HuH-7.5 (cell line): ENCODE measurements around the gene SLC4A2.
A peak's percentile ranks its signal among the peaks of the same experiment; 100 is the strongest.

Experiments
- DNase-seq: peaks from one replicate; pipeline ENCODE4 v3.0.0; 2011; ENCODE audit warnings: low spot score

The SLC4A2 gene

DNA sequence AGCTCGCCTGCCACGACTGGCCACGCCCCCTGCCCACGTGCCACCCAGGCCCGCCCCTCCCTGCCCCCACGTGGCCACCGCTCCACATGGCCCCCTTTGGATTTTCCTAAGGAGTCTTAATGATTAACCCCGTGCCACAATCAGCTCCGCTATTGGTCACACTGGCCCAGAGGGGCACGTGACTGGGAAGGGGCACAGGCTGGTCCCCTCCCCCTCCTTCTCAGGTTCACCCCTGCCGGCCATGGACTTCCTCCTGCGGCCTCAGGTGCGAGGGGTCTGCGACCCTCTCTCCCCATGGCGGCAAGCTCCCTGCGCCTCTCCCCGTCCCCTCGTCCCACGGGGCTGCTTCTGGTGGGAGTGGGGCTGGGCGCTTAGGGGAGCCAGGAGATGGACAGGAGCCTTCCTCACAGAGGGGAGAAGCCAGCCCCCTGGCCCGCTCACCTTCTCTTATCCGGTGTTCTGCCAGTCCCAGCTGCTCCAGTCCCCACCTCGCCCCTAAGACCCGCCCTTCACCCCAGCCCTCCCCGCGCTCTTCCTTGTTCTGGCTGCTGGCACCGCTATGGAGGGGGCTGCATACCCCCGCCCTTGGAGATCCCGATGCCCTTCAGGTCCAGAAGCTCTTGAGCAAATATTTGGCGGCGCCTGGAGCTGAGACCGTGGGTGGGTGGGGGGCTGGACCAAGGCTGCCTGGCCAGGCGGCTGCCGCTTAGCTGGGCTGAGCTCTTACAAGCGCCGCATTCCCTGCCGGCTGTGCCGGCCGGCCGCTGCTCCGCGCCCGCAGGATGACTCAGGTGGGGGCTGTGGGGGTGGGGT lies 3.2 kb downstream of the SLC4A2 start:
- DNase-seq: peak; percentile 99

DNA sequence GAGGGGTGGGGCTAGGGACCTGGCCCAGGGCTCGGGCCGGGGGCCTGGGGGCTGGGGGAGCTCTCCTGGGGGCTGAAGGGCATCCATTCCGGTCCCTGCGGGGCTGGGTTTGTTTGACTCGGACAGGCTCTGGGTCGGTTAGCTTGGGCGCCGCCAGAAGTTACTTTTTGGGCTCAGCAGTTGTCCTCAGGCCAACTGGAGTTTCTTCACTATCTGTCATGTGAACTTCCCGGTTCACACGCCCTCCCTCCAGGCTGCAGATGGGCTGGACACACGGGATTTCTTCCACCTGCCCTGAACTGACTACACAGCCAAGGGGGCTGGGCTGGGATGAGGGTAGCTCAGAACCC lies 3.8 kb downstream of the SLC4A2 start:
- peak; percentile 71 for DNase-seq

DNA sequence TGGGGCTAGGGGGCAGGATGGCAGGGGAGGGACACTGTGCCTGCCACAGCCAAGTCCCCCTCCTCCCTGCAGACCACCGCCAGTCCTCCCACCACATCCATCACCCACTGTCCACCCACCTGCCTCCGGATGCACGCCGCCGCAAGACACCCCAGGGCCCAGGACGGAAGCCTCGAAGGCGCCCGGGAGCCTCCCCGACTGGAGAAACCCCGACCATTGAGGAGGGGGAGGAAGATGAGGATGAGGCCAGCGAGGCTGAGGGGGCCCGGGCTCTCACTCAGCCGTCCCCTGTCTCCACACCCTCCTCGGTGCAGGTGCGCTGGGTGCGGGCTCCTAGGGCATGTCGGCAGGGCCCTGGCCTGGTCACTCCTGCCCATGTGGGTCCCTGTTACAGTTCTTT lies 5.1 kb downstream of the SLC4A2 start:
- no peak for DNase-seq

DNA sequence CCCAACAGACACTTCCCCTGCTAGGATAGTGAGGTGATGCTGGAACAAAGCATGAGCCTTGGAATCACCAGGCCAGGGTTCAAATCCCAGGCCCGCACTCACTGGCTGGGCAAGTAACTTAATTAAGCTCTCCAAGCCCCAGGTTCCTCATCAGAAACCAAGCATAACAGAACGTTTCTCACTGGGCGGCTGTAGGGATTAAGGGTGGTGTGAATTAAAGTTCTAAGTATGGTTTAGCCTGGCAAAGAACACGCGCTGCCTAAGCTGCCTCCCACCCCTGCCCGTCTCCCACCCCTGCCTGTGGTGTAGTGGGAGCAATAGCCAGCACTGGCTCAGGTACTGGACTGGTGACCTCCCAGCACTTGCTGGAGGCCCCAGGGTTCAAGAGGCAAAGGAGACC lies 5.6 kb downstream of the SLC4A2 start:
- DNase-seq: no peak

DNA sequence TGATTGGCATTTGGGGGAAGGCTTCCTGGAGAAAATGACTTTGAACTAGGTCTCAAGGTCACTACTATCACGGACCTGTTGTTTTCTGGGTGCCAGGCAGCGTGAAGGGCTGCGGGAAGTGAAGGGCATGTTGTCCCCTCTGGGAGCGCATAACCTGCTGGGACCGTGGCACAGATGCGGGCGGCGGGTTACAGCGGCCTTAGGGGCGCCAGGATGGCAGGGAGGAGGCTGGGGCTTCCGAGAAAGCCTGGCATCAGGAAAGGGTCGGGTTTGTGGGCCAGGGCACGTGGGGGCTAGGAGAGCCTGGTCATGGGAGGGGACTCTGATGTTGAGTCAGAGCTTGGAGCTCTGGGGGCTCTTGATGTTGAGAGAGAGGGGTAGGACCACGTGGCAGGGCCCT lies 6.1 kb downstream of the SLC4A2 start:
- DNase-seq: no peak

DNA sequence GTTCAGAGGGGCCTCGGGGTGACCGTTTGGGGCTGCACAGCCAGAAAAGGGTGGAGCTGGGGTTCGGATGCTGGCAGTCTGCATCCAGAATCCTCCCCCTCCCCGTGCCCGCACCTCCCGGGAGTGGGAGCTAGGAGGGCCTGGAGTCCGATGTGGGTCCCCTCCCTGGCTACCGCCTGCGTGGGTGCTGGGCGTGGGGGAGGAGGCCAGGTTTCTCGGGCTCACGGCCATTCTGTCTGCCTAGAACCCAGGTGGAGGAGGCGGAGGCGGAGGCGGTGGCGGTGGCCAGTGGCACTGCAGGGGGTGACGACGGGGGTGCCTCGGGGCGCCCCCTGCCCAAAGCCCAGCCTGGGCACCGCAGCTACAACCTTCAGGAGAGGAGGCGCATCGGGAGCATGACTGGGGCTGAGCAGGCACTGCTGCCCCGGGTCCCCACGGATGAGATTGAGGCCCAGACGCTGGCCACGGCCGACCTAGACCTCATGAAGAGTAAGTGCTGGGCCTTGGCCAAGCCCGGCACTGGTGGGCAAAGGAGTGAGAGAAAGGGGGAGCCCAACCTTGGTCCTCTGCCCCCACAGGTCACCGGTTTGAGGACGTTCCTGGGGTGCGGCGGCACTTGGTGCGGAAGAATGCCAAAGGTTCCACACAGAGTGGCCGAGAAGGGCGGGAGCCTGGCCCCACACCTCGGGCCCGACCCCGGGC lies 7.0 kb downstream of the SLC4A2 start:
- DNase-seq: no peak

DNA sequence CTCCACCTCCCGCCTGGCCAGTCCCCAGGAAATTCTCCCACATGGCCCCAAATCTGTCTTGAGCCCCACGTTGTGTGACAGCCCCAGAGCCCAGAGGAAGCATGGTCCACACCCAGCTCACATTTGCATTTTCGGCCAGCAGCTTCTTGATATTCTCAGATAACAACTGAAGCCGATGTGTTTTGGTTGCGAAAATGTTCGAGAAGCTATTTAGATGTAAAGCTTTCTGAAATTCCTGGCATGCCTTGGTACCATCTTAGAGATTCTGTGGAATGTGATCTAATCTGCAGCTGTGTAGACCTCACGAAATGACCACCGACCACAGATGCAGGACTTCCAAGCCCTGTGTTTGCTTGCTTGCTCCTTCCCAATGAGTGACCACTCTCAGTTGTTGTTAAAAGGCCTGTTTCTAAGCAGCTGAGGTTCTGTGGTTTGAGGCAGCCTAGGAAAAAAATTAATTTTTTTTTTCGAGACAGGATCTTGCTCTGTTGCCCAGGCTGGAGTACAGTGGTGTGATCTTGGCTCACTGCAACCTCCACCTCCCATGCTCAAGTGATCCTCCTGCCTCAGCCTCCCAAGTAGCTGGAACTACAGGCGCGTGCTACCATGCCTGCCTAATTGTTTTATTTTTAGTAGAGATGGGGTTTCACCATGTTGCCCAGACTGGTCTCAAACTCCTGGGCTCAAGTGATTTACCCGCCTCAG lies 8.8 kb downstream of the SLC4A2 start:
- DNase-seq: no peak

DNA sequence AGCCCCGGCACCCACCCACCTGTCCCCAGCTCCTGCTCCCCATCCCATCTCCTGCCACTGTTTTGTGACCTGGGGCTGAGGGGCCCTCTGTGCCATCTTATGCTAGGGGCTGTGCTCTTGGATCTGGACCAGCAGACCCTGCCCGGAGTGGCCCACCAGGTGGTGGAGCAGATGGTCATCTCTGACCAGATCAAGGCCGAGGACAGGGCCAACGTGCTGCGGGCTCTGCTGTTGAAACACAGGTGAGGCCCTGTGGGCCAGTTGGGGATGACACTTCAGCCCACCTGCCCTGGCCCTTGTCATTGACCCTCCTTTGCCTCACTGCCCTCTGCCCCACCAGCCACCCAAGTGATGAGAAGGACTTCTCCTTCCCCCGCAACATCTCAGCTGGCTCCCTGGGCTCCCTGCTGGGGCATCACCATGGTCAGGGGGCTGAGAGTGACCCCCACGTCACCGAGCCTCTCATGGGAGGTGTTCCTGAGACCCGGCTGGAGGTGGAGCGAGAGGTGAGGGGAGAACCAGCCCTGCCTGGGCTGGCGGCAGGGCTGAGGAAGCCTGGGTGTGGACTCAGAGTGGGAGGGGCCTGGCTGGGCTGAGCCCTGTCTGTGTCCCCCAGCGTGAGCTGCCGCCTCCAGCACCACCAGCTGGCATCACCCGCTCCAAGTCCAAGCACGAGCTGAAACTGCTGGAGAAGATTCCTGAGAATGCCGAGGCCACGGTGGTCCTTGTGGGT lies 10.6 kb downstream of the SLC4A2 start:
- no peak for DNase-seq

DNA sequence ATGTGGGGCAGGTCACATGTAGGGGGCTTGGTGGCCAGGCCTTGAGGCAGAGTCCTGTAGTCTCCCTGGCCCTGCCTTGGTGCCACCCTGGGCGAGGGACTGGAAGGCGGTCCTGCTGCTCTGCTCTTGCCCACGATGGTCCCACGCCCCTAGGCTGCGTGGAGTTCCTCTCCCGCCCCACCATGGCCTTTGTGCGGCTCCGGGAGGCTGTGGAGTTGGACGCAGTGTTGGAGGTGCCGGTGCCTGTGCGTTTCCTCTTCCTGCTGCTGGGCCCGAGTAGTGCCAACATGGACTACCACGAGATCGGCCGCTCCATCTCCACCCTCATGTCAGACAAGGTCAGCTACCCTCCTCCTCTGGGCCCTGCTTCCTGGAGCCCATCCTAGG lies 11.2 kb downstream of the SLC4A2 start:
- DNase-seq: no peak

DNA sequence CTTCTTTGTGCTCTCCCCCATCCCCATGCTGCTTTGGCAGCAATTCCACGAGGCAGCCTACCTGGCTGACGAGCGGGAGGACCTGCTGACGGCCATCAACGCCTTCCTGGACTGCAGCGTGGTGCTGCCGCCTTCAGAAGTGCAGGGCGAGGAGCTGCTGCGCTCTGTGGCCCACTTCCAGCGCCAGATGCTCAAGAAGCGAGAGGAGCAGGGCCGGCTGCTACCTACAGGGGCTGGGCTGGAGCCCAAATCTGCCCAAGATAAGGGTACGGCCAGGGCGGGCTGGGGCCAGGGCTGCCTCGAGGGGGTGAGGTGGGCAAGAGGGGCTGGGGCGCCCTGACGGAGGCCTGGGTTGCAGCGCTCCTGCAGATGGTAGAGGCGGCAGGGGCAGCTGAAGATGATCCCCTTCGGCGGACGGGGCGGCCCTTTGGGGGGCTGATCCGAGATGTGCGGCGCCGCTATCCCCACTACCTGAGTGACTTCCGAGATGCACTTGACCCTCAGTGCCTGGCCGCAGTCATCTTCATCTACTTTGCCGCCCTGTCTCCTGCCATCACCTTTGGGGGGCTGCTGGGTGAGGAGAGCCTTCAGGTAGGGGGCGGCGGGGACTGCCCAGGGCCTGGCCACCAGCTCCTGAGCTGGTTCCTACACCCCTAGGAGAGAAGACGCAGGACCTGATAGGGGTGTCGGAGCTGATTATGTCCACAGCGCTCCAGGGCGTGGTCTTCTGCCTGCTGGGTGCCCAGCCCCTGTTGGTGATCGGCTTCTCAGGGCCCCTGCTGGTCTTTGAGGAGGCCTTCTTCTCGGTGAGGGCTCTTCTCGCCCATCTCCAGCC lies 11.9 kb downstream of the SLC4A2 start:
- no peak for DNase-seq

DNA sequence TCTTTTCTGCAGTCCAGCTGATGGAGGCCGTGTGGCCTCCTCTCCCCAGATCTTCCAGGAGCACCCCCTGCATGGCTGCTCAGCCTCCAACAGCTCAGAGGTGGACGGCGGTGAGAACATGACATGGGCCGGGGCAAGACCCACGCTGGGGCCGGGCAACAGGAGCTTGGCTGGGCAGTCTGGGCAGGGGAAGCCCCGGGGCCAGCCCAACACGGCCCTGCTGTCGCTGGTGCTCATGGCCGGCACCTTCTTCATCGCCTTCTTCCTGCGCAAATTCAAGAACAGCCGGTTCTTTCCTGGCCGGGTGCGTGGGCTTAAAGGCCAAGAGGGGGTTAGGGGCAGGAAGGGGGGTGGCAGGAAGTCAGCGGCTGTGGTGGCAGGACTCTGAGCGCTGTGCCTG lies 14.6 kb downstream of the SLC4A2 start:
- no peak for DNase-seq

DNA sequence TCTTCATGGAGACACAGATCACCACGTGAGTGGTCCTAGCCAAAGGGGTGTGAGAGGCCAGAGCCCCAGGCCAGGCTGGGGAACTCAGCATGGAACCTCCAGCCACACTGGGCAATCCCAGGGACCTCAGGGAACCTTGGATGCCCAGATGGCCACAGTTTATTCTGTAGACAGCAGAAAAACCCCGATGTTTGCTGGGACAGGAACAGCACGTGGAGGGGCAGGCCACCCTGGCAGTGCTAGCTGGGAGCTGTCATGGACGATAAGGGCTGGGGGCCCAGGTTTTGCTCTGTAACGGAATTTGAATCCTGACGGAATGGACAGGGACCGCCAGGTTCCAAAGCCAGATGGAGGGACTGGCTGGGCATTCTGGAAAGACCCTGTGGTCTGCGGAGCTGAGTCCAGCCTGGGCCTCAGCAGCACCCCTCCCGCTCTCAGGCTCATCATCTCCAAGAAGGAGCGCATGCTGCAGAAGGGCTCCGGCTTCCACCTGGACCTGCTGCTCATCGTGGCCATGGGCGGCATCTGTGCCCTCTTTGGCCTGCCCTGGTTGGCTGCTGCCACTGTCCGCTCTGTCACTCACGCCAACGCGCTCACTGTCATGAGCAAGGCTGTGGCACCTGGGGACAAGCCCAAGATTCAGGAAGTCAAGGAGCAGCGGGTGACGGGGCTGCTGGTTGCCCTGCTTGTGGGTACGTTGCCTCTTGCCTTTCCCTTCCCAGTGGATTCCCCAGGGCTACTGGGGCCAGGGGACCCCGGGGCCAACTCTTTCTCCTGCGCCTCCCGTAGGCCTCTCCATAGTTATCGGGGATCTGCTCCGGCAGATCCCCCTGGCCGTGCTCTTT lies 15.7 kb downstream of the SLC4A2 start:
- DNase-seq: no peak

DNA sequence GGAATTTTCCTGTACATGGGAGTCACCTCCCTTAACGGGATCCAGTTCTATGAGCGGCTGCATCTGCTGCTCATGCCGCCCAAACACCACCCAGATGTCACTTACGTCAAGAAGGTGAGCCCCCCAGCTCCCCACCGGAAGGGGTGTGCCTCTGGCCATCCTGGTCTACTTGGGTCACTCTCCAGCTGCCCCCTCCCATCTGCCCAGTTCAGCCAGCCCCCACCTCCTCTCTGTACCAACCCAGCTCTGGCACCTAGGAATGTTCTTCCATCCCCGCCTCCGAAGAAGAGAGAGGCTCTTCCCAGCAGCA lies 16.2 kb downstream of the SLC4A2 start:
- no peak for DNase-seq

DNA sequence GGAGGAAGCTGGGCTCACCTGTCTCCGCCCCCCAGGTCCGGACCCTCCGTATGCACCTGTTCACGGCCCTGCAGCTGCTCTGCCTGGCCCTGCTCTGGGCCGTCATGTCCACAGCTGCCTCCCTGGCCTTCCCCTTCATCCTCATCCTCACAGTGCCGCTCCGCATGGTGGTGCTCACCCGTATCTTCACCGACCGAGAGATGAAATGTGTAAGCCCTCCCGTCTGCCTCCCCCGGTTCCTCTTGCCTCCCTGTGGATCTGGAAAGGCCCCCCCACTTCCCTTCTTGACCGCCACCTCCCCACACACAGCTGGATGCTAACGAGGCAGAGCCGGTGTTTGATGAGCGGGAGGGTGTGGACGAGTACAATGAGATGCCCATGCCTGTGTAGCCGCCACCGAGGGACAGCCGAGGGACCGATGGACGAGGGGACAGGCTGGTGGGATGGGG lies 16.6 kb downstream of the SLC4A2 start:
- DNase-seq: no peak

DNA sequence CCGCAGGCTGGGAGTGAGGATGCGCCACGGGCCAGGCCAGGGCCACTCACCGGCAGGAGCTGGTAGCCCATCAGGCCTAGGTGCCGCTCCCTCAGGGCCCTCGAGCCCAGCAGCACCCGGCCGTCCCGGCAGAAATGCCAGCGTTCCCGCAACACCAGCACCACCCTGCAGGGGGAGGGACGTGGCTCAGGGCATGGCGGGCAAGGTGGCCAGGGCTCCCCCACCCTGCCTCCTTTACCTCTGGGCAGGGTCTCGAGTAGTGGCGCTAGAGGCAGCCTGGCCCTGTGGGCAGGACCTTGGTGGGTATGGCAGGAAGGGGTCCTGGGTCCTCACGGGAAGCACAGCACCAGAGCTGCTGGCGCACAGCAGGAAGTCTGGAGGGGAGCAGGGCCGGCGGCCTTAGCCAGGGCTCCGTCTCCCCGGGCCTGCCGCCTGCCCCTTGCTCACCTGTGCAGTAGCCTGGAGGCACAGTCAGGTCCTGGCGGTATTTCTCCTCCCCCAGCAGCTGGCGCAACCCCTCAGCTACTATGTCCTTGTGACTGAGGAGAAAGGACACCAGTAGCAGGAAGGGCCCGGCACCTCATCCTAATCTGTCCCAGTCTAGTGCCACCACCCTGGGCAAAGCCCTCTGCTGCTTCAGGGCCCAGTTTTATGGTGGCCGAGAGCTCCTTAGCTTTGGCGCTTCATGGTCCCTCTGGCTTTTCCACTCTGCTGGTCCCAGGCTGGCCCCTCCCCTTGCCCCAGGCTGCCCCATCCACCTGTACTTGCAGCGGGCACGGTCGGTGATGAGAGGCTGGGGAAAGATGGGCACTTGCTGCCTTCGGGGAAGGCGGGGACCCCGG lies 17.7 kb downstream of the SLC4A2 start:
- peak; percentile 69 for DNase-seq

DNA sequence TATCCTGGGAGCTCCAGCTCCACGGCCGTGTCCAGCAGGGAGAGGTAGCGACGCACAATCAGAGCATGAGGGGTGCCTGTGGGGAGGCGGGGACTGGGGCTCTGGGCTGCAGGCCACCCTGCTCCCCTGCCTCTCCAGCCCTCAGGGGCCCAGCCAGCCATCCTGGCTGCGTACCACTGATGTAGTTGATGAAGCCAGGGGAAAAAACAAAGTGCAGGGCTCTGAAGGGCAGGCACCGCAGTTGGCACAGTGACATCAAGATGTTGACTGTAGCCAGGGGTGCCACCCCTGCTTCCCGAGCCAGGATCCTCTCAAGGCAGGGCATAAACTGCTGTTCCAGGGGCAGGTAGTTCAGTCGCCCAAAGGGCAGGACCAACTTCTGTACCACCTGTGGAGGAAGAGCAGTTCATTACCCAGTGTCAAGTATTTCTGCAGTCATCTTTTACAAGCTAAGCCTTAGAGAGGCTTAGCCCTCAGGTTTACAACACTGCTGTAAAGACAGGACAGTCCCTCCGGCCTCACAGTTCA lies 18.4 kb downstream of the SLC4A2 start:
- no peak for DNase-seq

DNA sequence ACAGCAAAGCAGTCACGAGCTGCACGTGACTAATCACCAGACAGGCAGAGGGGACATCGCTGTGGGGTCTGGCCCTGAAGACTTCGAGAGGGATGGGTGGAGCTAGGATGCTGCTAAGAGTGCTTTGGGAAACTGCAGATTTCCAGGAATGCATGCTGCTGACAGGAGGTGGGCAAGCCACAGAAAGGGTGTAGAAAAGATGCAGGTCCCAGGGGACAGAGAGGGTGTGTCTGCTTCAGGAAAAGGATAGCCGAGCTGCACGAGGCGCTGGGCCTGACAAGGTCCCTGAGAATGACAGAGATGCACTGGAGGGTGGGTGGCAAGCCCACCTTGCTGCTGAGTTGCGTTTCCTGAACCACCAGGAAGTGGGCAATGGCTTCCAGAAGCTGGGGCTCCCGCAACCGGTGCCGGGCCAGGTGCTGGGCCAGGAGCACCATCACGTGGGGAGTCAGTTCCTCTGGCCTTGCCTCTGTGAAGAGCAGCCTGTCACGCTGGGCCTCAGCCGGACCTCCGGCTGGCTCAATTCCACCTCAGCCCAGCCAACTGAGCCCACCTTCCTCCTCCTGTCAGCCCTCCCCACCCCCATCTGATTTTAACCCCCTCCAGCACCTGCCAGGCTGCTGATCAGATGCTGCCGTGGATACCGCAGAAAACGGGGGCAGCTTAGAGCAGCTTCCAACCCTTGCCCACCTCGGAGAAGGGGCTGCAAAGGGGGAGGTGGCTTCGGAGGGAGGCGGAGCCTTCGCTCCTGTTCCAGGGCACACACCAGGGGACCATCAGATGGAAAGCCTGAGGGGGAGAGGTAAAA lies 19.0 kb downstream of the SLC4A2 start:
- no peak for DNase-seq

DNA sequence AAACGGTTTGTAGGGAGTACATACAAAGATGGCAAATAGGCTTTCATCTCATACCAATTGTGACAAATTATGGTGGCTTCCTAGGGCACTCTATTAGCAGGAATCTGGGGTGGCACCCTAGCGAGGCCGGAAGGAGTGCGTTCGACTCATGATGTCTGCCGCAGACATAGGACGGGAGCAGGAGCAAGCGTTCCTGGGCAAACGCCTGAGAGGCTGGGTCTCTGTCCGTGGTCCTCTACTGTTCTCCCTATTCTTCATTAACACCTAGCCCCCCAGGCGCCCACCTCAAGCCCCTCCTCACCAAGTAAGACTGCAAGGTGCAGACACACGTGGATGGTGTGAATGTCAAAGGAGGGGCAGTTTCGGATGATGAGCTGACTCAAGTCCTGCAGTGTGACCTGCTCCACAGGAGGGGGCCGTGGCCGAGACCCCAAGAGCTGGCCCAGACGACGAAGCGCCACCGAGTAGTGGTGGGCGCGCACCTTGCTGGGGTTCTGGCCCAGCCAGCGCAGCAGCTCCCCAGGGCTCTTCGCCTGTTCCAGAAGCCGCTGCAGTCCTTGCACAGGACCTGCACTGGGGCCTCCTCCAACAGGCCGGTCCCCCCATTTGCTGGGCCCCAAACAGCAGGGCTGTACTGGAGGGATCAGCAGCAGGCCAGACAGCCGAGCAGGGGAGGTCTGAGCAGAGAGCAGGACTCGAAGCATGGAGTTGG lies 20.0 kb downstream of the SLC4A2 start:
- no peak for DNase-seq
